GM12872 (cell line): Measurements from ENCODE around the gene NKG7.

Source experiments
- CTCF ChIP-seq: IDR thresholded peaks from 3 replicates; pipeline ENCODE4 v1.5.1; 2011; ENCODE audit warnings: low read depth, mild to moderate bottlenecking, low read length, moderate library complexity; ENCODE audit not compliant: insufficient read depth

The NKG7 gene

GRCh38 chr19:51377422-51377821 lies 5.0 kb upstream of the NKG7 start:
- TF ChIP-seq CTCF = no peak

- TF ChIP-seq CTCF = no peak
Measured at GRCh38 chr19:51375504-51376221, 3.2 kb upstream of the NKG7 start.

- TF ChIP-seq CTCF = no peak
Measured at GRCh38 chr19:51372021-51372648, 319 bp downstream of the NKG7 start.

GRCh38 chr19:51371186-51371690 lies 1.2 kb downstream of the NKG7 start:
- no peak for TF ChIP-seq CTCF

- TF ChIP-seq CTCF = no peak
Measured at GRCh38 chr19:51370230-51370629, 2.2 kb downstream of the NKG7 start.

GRCh38 chr19:51368366-51369282 lies 3.8 kb downstream of the NKG7 start, which contains the start of gene CLDND2:
TSS of gene CLDND2 (minus strand) at chr19:51369003. CDS start at chr19:51368577, 426 bp downstream.
- no peak for TF ChIP-seq CTCF
